MM.1S (cell line): ENCODE results near the gene CPSF3.

Experiments used
- EZH2 ChIP-seq: fragments of 300-600 bp; sonication (generic); optimal IDR thresholded peaks from 2 replicates; pipeline ENCODE3; 2017; ENCODE audit warnings: low read depth, mild to moderate bottlenecking, antibody characterized with exemption, low read length, mixed read lengths
- EZH2phosphoT487 ChIP-seq: fragments of 300-600 bp; sonication (generic); IDR thresholded peaks from 2 replicates; pipeline ENCODE4 v1.6.1; 2018; ENCODE audit warnings: antibody characterized with exemption, low read length
- TF ChIP-seq, protein P1 (sequence below): fragments of 300-600 bp; sonication (generic); IDR thresholded peaks from 2 replicates; pipeline ENCODE4 v1.5.1; 2016; ENCODE audit warnings: antibody characterized with exemption, low read length, mixed read lengths

DNA sequence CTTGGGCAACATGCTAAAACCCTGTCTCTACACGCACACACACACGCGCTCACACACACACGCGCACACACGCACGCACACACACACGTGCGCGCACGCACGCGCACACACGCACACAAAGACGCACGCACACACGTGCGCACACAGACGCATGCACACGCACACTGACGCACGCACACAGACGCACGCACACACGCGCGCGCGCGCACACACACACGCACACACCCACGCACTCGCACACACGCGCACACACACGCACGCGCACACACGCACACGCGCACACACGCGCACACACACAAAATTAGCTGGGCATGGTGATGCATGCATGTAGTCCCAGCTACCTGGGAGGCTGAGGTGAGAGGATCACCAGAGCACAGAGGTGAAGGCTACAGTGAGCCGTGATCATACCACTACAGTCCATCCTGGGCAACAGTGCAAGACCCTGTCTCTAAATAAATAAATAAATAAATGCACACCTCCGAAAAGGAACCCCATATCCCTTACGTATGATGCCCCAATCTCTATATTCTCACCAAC lies 42.8 kb downstream of the CPSF3 start:
- TF ChIP-seq, protein P1, sequence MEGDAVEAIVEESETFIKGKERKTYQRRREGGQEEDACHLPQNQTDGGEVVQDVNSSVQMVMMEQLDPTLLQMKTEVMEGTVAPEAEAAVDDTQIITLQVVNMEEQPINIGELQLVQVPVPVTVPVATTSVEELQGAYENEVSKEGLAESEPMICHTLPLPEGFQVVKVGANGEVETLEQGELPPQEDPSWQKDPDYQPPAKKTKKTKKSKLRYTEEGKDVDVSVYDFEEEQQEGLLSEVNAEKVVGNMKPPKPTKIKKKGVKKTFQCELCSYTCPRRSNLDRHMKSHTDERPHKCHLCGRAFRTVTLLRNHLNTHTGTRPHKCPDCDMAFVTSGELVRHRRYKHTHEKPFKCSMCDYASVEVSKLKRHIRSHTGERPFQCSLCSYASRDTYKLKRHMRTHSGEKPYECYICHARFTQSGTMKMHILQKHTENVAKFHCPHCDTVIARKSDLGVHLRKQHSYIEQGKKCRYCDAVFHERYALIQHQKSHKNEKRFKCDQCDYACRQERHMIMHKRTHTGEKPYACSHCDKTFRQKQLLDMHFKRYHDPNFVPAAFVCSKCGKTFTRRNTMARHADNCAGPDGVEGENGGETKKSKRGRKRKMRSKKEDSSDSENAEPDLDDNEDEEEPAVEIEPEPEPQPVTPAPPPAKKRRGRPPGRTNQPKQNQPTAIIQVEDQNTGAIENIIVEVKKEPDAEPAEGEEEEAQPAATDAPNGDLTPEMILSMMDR, result no peak
- TF ChIP-seq EZH2 (no peak), EZH2phosphoT487 (no peak)
